Caco-2 (cell line): ENCODE data around the gene MACROD2. TPM values are rescaled to one million over a fixed set of nuclear protein-coding genes. Genes with fewer than 3 reads are reported as not detected.

Source experiments
- BruUV-seq: library from RNA; stranded (reverse); fragments of 400-500 nt; replicated peaks from 2 replicates; lab custom pipeline; 2021; lab: Mats Ljungman, UMichigan
- CTCF ChIA-PET: fragments of 300-600 bp; sonication (Branson Sonifier 250); formaldehyde crosslinking; loops from one replicate; lab custom pipeline; 2022; ENCODE audit warnings: antibody characterized with exemption; lab: Charles Lee
- POLR2A ChIA-PET: fragments of 300-600 bp; sonication (Branson Sonifier 250); formaldehyde crosslinking; loops from one replicate; lab custom pipeline; 2022; ENCODE audit warnings: antibody characterized with exemption; lab: Charles Lee
- DNase-seq, 2 experiments: peaks; one replicate each; pipeline versions ENCODE4 v3.0.0 to v3.0.0-alpha.2; 2020 to 2022
- H3K27me3 ChIP-seq: replicated peaks from 2 replicates; pipeline ENCODE4 v1.6.0; 2011; ENCODE audit warnings: low read length; ENCODE audit not compliant: control insufficient read depth, insufficient read depth
- H3K36me3 ChIP-seq: 2 replicates; pipeline ENCODE4 v1.5.1; 2011; ENCODE audit warnings: low read length; ENCODE audit not compliant: control insufficient read depth, insufficient read depth
- H3K4me1 ChIP-seq: fragments of 250-450 bp; sonication (Bioruptor Pico); 2 replicates; pipeline ENCODE4 v1.5.1; 2020; ENCODE audit warnings: mild to moderate bottlenecking
- H3K4me3 ChIP-seq: 2 replicates; pipeline ENCODE4 v1.5.1; 2011; ENCODE audit warnings: low read depth, mild to moderate bottlenecking, control low read depth, low read length
- H3K9me3 ChIP-seq: fragments of 250-450 bp; sonication (Bioruptor Pico); 2 replicates; pipeline ENCODE4 v1.5.1; 2020; ENCODE audit warnings: mild to moderate bottlenecking, moderate library complexity
- H3K27ac Mint-ChIP-seq: one replicate; pipeline ENCODE4 v1.8.0; 2022; ENCODE audit warnings: mixed read lengths; ENCODE audit not compliant: unreplicated experiment
- H3K27me3 Mint-ChIP-seq: one replicate; pipeline ENCODE4 v1.8.0; 2022; ENCODE audit warnings: mixed read lengths; ENCODE audit not compliant: insufficient read depth, unreplicated experiment
- H3K36me3 Mint-ChIP-seq: one replicate; pipeline ENCODE4 v1.8.0; 2022; ENCODE audit warnings: mild to moderate bottlenecking, mixed read lengths; ENCODE audit not compliant: insufficient read depth, unreplicated experiment
- H3K4me1 Mint-ChIP-seq: one replicate; pipeline ENCODE4 v1.8.0; 2022; ENCODE audit warnings: low read depth, mixed read lengths; ENCODE audit not compliant: unreplicated experiment
- H3K4me3 Mint-ChIP-seq: one replicate; pipeline ENCODE4 v1.8.0; 2022; ENCODE audit warnings: mild to moderate bottlenecking, moderate library complexity, mixed read lengths; ENCODE audit not compliant: unreplicated experiment
- H3K9me3 Mint-ChIP-seq: one replicate; pipeline ENCODE4 v1.8.0; 2022; ENCODE audit warnings: mixed read lengths; ENCODE audit not compliant: unreplicated experiment
- intact Hi-C: fragments of 100-400 bp; cut with micrococcal nuclease; formaldehyde crosslinking; loops from one replicate; pipeline ENCODE4 v1.10.0; 2022; ENCODE audit not compliant: unreplicated experiment
- total RNA-seq: library from RNA; stranded (reverse); gene quantifications from 2 replicates; pipeline ENCODE4 v1.2.3, GENCODE V29; 2022
- TF ChIP-seq, protein P1 (sequence below), 2 experiments: fragments of 200-600 bp in 1 of 2; IDR thresholded peaks; 1 replicate in 1 of 2; 2 replicates in 1 of 2; pipeline versions ENCODE4 v1.5.1 to v1.8.0; 2011 to 2022; ENCODE audit warnings: antibody characterized with exemption in 1 of 2, control low read depth in 1 of 2, inconsistent platforms in 1 of 2, low read depth in 1 of 2, low read length in 1 of 2, mild to moderate bottlenecking in 1 of 2, moderate library complexity in 1 of 2; ENCODE audit not compliant: insufficient read depth in 1 of 2, severe bottlenecking in 1 of 2, unreplicated experiment in 1 of 2

MACROD2 gene
- total RNA-seq, 1 experiment from 2014 or later = 6.4 TPM

DNA sequence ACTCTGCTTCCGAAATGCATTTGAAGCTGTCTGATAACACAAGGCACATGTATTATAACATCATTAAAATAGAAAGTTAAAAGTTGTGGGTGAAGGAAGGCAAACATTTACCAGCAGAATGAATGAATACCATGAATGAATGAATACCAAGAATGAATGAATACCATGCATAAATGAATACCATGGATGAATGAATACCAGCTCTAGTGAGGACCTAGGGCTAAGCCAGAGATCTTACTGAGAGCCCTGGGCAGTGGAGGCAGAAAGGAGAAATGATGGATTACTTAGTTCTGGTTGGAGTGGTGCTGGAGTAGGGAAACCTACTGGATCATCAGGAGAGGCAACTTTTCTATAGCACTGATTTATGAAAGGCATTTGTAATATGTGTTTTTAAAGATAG, 1579.9 kb downstream of the MACROD2 start:
- H3K36me3 ChIP-seq = no peaks in the 10 kb centered on the region
- no TSS peak for BruUV-seq
- CTCF ChIA-PET = interaction anchor here (0.6 kb wide), 1 partner anchor 250 kb away, joined by 4 read pairs; no protein-coding TSS in a partner anchor
- Mint-ChIP-seq H3K4me3 (no peak overlapping the region), H3K27me3 (no peaks in the 10 kb centered on the region), H3K9me3 (peaks cover 4% of the 10 kb centered on the region), H3K4me1 (no peaks in the 10 kb centered on the region), H3K36me3 (no peaks in the 10 kb centered on the region), H3K27ac (no peak overlapping the region)
- intact Hi-C loops = no loop called here
- TF ChIP-seq, protein P1, sequence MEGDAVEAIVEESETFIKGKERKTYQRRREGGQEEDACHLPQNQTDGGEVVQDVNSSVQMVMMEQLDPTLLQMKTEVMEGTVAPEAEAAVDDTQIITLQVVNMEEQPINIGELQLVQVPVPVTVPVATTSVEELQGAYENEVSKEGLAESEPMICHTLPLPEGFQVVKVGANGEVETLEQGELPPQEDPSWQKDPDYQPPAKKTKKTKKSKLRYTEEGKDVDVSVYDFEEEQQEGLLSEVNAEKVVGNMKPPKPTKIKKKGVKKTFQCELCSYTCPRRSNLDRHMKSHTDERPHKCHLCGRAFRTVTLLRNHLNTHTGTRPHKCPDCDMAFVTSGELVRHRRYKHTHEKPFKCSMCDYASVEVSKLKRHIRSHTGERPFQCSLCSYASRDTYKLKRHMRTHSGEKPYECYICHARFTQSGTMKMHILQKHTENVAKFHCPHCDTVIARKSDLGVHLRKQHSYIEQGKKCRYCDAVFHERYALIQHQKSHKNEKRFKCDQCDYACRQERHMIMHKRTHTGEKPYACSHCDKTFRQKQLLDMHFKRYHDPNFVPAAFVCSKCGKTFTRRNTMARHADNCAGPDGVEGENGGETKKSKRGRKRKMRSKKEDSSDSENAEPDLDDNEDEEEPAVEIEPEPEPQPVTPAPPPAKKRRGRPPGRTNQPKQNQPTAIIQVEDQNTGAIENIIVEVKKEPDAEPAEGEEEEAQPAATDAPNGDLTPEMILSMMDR (IDR thresholded peaks at IDR 0.05; ENCODE audit: insufficient read depth in 1 of 2, low read depth in 1 of 2, low read length in 1 of 2, severe bottlenecking in 1 of 2, unreplicated experiment in 1 of 2) = no peak
- H3K4me3 ChIP-seq = no peak overlapping the region
- DNase-seq = no peak
- no peaks in the 10 kb centered on the region; the same call in 1 of the 2 replicates for H3K9me3 ChIP-seq
- H3K4me1 ChIP-seq = peaks cover 4% of the 10 kb centered on the region; the same call in 1 of the 2 replicates
- no peaks in the 10 kb centered on the region for H3K27me3 ChIP-seq
- POLR2A ChIA-PET = no interaction called here

DNA sequence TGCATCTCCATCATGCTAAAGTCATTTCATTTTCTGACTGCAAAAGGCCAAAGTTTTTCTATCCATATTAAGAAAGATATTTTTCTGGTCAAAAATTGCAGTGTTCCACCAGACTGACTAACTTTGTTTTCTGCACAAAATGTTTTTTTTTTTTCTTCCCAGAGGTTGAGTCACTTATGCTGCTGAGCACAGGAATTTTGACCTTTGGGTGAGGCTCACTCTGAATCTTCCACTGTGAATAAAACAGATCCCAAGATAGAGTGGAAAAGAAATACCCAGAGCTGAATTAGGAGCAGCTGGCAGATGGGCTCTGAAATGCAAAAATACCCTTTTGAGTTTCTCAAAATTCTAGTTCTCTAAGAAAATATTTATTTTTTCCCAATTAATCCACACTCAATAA, 1581.1 kb downstream of the MACROD2 start:
- TF ChIP-seq, protein P1 (IDR thresholded peaks at IDR 0.05; ENCODE audit: insufficient read depth in 1 of 2, low read depth in 1 of 2, low read length in 1 of 2, severe bottlenecking in 1 of 2, unreplicated experiment in 1 of 2) = no peak
- Histone ChIP-seq H3K4me1 (peaks cover 4% of the 10 kb centered on the region; the same call in 1 of the 2 replicates), H3K4me3 (no peak overlapping the region), H3K9me3 (no peaks in the 10 kb centered on the region; the same call in 1 of the 2 replicates), H3K27me3 (no peaks in the 10 kb centered on the region), H3K36me3 (no peaks in the 10 kb centered on the region)
- no TSS peak for BruUV-seq
- Mint-ChIP-seq H3K36me3 (no peaks in the 10 kb centered on the region), H3K27ac (no peak overlapping the region), H3K27me3 (no peaks in the 10 kb centered on the region), H3K4me3 (no peak overlapping the region), H3K9me3 (peaks cover 9% of the 10 kb centered on the region), H3K4me1 (no peaks in the 10 kb centered on the region)
- CTCF ChIA-PET = no interaction called here
- intact Hi-C loops = no loop called here
- DNase-seq = no peak
- POLR2A ChIA-PET = no interaction called here

DNA sequence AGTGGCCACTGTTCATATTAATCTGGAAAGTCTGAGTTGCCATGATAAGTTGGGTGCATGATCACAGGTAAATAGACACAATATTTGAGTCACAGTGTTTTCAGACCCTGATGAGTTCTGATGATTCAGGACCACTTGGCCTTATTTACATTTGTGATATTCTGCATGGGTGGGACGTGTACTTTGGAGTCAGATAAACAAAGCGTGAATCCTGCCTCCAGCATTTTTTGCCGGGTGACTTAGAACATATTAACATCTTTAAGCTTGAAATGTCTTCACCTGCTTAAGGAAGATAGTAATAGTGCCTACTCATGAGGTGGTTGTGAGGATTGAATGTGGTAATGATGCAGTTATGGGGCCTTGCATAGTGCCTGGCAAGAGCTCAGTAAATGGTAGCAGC, 1582.8 kb downstream of the MACROD2 start:
- no peaks in the 10 kb centered on the region for H3K4me1 Mint-ChIP-seq
- CTCF ChIA-PET = no interaction called here
- Histone ChIP-seq H3K9me3 (no peaks in the 10 kb centered on the region; the same call in 1 of the 2 replicates), H3K4me1 (peaks cover 4% of the 10 kb centered on the region; the same call in 1 of the 2 replicates), H3K4me3 (no peak overlapping the region), H3K36me3 (no peaks in the 10 kb centered on the region), H3K27me3 (no peaks in the 10 kb centered on the region)
- TF ChIP-seq, protein P1 (IDR thresholded peaks at IDR 0.05; ENCODE audit: insufficient read depth in 1 of 2, low read depth in 1 of 2, low read length in 1 of 2, severe bottlenecking in 1 of 2, unreplicated experiment in 1 of 2) = no peak
- POLR2A ChIA-PET = no interaction called here
- peaks cover 9% of the 10 kb centered on the region for H3K9me3 Mint-ChIP-seq
- no TSS peak for BruUV-seq
- H3K27me3 Mint-ChIP-seq = no peaks in the 10 kb centered on the region
- intact Hi-C loops = no loop called here
- no peaks in the 10 kb centered on the region for H3K36me3 Mint-ChIP-seq
- no peak overlapping the region for H3K4me3 Mint-ChIP-seq
- H3K27ac Mint-ChIP-seq = no peak overlapping the region
- no peak for DNase-seq
